Measurements from ENCODE around the gene IL5RA.

- TF ChIP-seq CTCF (IDR thresholded peaks at IDR 0.05) (no peak), POLR2AphosphoS5 (IDR thresholded peaks at IDR 0.05) (no peak)
Observed at GRCh38 chr3:3109407-3110298, 521 bp downstream of the IL5RA start.
